SK-N-SH treated with all-trans-retinoic acid at 6 μM for 48 hours (cell line): ENCODE results near the gene CPB1.

Experiments used
- ATAC-seq: fragments of 200-7000 bp; cut with Tn5 transposase; 3 replicates; pipeline ENCODE4 v1.9.1; 2020; ENCODE audit warnings: mild to moderate bottlenecking, moderate library complexity
- ARNTL ChIP-seq: fragments of 450-650 bp; formaldehyde crosslinking; IDR thresholded peaks from 2 replicates; pipeline ENCODE4 v1.5.0; 2020; ENCODE audit warnings: low read depth, mild to moderate bottlenecking, moderate library complexity, borderline replicate concordance
- BACH2 ChIP-seq: fragments of 250-450 bp; sonication (Bioruptor Pico); IDR thresholded peaks from 2 replicates; pipeline ENCODE4 v1.9.0; 2021; ENCODE audit warnings: mild to moderate bottlenecking, borderline replicate concordance
- CREB5 ChIP-seq: fragments of 250-450 bp; sonication (Bioruptor Pico); IDR thresholded peaks from 2 replicates; pipeline ENCODE4 v1.5.1; 2020; ENCODE audit warnings: low read depth, mild to moderate bottlenecking, moderate library complexity
- CSDC2 ChIP-seq: fragments of 250-450 bp; sonication (Bioruptor Pico); IDR thresholded peaks from 2 replicates; pipeline ENCODE4 v1.5.0; 2020; ENCODE audit warnings: mild to moderate bottlenecking, moderate library complexity
- GLIS3 ChIP-seq: fragments of 250-450 bp; sonication (Bioruptor Pico); IDR thresholded peaks from 2 replicates; pipeline ENCODE4 v1.5.0; 2020; ENCODE audit warnings: mild to moderate bottlenecking, moderate library complexity
- ISL1 ChIP-seq: fragments of 250-450 bp; sonication (Bioruptor Pico); IDR thresholded peaks from 2 replicates; pipeline ENCODE4 v2.1.2; 2022; ENCODE audit warnings: mild to moderate bottlenecking, moderate library complexity
- OSR1 ChIP-seq: fragments of 250-450 bp; sonication (Bioruptor Pico); IDR thresholded peaks from 2 replicates; pipeline ENCODE4 v1.8.0; 2022; ENCODE audit warnings: moderate library complexity, mild to moderate bottlenecking, inconsistent platforms
- POU6F1 ChIP-seq: fragments of 250-450 bp; sonication (Bioruptor Pico); IDR thresholded peaks from 2 replicates; pipeline ENCODE4 v1.8.0; 2021; ENCODE audit warnings: low read depth, mild to moderate bottlenecking, moderate library complexity, borderline replicate concordance
- PPARA ChIP-seq: fragments of 250-450 bp; sonication (Bioruptor Pico); IDR thresholded peaks from 2 replicates; pipeline ENCODE4 v1.5.0; 2020; ENCODE audit warnings: mild to moderate bottlenecking, borderline replicate concordance
- RARB ChIP-seq: fragments of 250-450 bp; sonication (Bioruptor Pico); IDR thresholded peaks from 2 replicates; pipeline ENCODE4 v1.8.0; 2021; ENCODE audit warnings: mild to moderate bottlenecking, moderate library complexity
- SNAI2 ChIP-seq: fragments of 250-450 bp; sonication (Bioruptor Pico); IDR thresholded peaks from 2 replicates; pipeline ENCODE4 v1.5.0; 2020; ENCODE audit warnings: mild to moderate bottlenecking, moderate library complexity
- TCF4 ChIP-seq: fragments of 250-450 bp; sonication (Bioruptor Pico); IDR thresholded peaks from 2 replicates; pipeline ENCODE4 v1.8.0; 2021; ENCODE audit warnings: mild to moderate bottlenecking, moderate library complexity, borderline replicate concordance
- TOX ChIP-seq: fragments of 250-450 bp; sonication (Bioruptor Pico); IDR thresholded peaks from 2 replicates; pipeline ENCODE4 v1.8.0; 2021; ENCODE audit warnings: mild to moderate bottlenecking, moderate library complexity, borderline replicate concordance
- TSHZ2 ChIP-seq: fragments of 250-450 bp; sonication (Bioruptor Pico); IDR thresholded peaks from 2 replicates; pipeline ENCODE4 v1.5.0; 2020; ENCODE audit warnings: mild to moderate bottlenecking, moderate library complexity
- ZC3H10 ChIP-seq: fragments of 250-450 bp; sonication (Bioruptor Pico); IDR thresholded peaks from 2 replicates; pipeline ENCODE4 v1.5.1; 2021; ENCODE audit warnings: mild to moderate bottlenecking, moderate library complexity
- ZFP3 ChIP-seq: fragments of 250-450 bp; sonication (Bioruptor Pico); IDR thresholded peaks from 2 replicates; pipeline ENCODE4 v1.5.0; 2020; ENCODE audit warnings: mild to moderate bottlenecking, moderate library complexity
- ZFP30 ChIP-seq: fragments of 450-650 bp; formaldehyde crosslinking; IDR thresholded peaks from 2 replicates; pipeline ENCODE4 v1.5.0; 2022; ENCODE audit warnings: mild to moderate bottlenecking, moderate library complexity
- ZNF565 ChIP-seq: fragments of 450-650 bp; formaldehyde crosslinking; conservative IDR thresholded peaks from 2 replicates; pipeline ENCODE4 v1.5.0; 2020; ENCODE audit warnings: low read depth, mild to moderate bottlenecking, moderate library complexity
- ZNF70 ChIP-seq: fragments of 450-650 bp; formaldehyde crosslinking; IDR thresholded peaks from 2 replicates; pipeline ENCODE4 v1.5.0; 2020; ENCODE audit warnings: mild to moderate bottlenecking, moderate library complexity
- ZNF8 ChIP-seq: fragments of 450-650 bp; formaldehyde crosslinking; IDR thresholded peaks from 2 replicates; pipeline ENCODE4 v1.5.0; 2020; ENCODE audit warnings: mild to moderate bottlenecking, moderate library complexity
- TF ChIP-seq, protein P1 (sequence below): fragments of 250-450 bp; sonication (Bioruptor Pico); IDR thresholded peaks from 2 replicates; pipeline ENCODE4 v1.5.1; 2021; ENCODE audit warnings: mild to moderate bottlenecking, moderate library complexity
- TF ChIP-seq, protein P2 (sequence below): fragments of 250-450 bp; sonication (Bioruptor Pico); IDR thresholded peaks from 2 replicates; pipeline ENCODE4 v1.8.0; 2020; ENCODE audit warnings: mild to moderate bottlenecking, moderate library complexity, borderline replicate concordance

Gene CPB1

DNA sequence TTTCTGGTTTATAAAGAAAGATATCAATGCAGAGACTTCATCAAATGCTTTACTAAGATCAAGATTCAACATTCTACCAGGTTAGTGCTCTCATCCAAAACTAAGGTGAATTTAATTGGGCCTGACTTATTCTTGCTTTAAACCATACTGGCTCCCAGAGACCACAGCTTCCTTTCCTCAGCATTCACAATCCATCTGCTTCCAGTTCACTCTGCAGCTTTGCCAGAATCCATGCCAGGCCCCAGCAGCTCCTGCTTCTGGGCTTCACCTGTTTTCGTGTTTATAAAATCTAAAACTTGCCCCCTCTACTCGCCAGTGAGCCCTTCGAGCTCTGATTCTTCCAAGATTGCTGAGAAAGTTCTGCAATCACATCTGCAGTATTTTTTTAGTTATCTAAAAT lies 2.3 kb downstream of the CPB1 start:
- ATAC-seq: no peak
- TF ChIP-seq ZNF565 (CRISPR knock-in tag): no peak
- TF ChIP-seq BACH2: no peak
- TF ChIP-seq SNAI2: no peak
- TF ChIP-seq TSHZ2 (CRISPR knock-in tag): no peak
- TF ChIP-seq ISL1 (CRISPR knock-in tag): no peak
- no peak for TF ChIP-seq POU6F1 (CRISPR knock-in tag)
- TF ChIP-seq ZFP3 (CRISPR knock-in tag): no peak
- TF ChIP-seq ARNTL: no peak
- TF ChIP-seq TCF4 (CRISPR knock-in tag): no peak
- no peak for TF ChIP-seq TOX (CRISPR knock-in tag)
- no peak for TF ChIP-seq ZNF8
- no peak for TF ChIP-seq ZNF70 (CRISPR knock-in tag)
- TF ChIP-seq PPARA (CRISPR knock-in tag): no peak
- TF ChIP-seq RARB (CRISPR knock-in tag): no peak
- no peak for TF ChIP-seq OSR1 (CRISPR knock-in tag)
- TF ChIP-seq CSDC2: no peak
- TF ChIP-seq GLIS3 (CRISPR knock-in tag): no peak
- TF ChIP-seq, protein P1, sequence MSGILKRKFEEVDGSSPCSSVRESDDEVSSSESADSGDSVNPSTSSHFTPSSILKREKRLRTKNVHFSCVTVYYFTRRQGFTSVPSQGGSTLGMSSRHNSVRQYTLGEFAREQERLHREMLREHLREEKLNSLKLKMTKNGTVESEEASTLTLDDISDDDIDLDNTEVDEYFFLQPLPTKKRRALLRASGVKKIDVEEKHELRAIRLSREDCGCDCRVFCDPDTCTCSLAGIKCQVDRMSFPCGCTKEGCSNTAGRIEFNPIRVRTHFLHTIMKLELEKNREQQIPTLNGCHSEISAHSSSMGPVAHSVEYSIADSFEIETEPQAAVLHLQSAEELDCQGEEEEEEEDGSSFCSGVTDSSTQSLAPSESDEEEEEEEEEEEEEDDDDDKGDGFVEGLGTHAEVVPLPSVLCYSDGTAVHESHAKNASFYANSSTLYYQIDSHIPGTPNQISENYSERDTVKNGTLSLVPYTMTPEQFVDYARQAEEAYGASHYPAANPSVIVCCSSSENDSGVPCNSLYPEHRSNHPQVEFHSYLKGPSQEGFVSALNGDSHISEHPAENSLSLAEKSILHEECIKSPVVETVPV (CRISPR knock-in tag): no peak

GRCh38 chr3:148833223-148833622 lies 5.6 kb downstream of the CPB1 start:
- TF ChIP-seq ZC3H10 (CRISPR knock-in tag) (no peak), TOX (CRISPR knock-in tag) (no peak), CREB5 (CRISPR knock-in tag) (no peak), BACH2 (no peak), ZNF8 (no peak), ZFP30 (no peak)
- TF ChIP-seq, all 23 proteins: peak for 0
- ATAC-seq: no peak

DNA sequence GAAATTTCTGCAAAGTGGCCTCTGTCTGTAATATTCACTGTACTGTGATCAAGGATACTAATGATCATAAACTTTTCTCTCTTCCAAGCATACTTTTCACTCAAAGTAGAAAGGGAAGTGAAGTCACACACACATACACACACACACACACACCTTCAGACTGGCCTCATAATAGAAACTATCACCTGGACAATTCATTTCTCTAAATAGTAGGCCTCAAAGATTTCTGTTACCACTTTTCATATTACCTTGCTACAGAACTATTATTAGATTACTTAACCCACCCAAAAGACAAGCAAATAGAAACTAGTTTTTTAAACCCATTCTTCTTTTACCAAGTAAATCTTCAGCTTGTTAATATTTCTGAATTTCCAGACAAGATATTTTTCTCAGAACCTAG lies 12.2 kb downstream of the CPB1 start:
- no peak for ATAC-seq
- TF ChIP-seq CSDC2 (no peak), ISL1 (CRISPR knock-in tag) (no peak), ZNF70 (CRISPR knock-in tag) (no peak), ZC3H10 (CRISPR knock-in tag) (no peak), ZFP30 (no peak)
- TF ChIP-seq, protein P1 (CRISPR knock-in tag): no peak

GRCh38 chr3:148840451-148840850 lies 12.8 kb downstream of the CPB1 start:
- no peak for ATAC-seq
- TF ChIP-seq ZNF8 (no peak), ZNF565 (CRISPR knock-in tag) (no peak), PPARA (CRISPR knock-in tag) (no peak), ZFP3 (CRISPR knock-in tag) (no peak), RARB (CRISPR knock-in tag) (no peak), GLIS3 (CRISPR knock-in tag) (no peak), BACH2 (no peak)
- TF ChIP-seq, protein P2, sequence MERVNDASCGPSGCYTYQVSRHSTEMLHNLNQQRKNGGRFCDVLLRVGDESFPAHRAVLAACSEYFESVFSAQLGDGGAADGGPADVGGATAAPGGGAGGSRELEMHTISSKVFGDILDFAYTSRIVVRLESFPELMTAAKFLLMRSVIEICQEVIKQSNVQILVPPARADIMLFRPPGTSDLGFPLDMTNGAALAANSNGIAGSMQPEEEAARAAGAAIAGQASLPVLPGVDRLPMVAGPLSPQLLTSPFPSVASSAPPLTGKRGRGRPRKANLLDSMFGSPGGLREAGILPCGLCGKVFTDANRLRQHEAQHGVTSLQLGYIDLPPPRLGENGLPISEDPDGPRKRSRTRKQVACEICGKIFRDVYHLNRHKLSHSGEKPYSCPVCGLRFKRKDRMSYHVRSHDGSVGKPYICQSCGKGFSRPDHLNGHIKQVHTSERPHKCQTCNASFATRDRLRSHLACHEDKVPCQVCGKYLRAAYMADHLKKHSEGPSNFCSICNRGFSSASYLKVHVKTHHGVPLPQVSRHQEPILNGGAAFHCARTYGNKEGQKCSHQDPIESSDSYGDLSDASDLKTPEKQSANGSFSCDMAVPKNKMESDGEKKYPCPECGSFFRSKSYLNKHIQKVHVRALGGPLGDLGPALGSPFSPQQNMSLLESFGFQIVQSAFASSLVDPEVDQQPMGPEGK: no peak
